ENCODE data around the gene PCBP3.
"Not testable (repeated sequence)": the region's sequence is repeated elsewhere in the genome, so short reads cannot be mapped to it uniquely, and the experiment has no call there.

The PCBP3 gene

GRCh38 chr21:45670731-45671130, 27.2 kb downstream of the PCBP3 start:
- no peak for TF ChIP-seq CTCF (IDR thresholded peaks at IDR 0.05; ENCODE audit: insufficient read depth, low read length, poor library complexity, severe bottlenecking)
- no peak for TF ChIP-seq EZH2phosphoT487 (conservative IDR thresholded peaks at IDR 0.05; ENCODE audit: low read length)
- Histone ChIP-seq H3K9me2 (replicated peaks; ENCODE audit: insufficient read depth, low read length) (no peaks in the 10 kb centered on the region), H3K27me3 (ENCODE audit: low read length) (no peaks in the 10 kb centered on the region), H3F3A (ENCODE audit: insufficient read depth) (no peaks in the 10 kb centered on the region), H3K4me2 (ENCODE audit: low read depth, low read length, poor library complexity, severe bottlenecking) (no peak overlapping the region), H3K4me3 (ENCODE audit: insufficient read depth, low read length, poor library complexity, severe bottlenecking) (no peak overlapping the region), H3K36me3 (ENCODE audit: low read length) (0 out of 2 replicates have a peak, but pooled peaks cover 4% of the 10 kb centered on the region), H3K9me3 (ENCODE audit: insufficient read depth, low read length) (peaks cover 5% of the 10 kb centered on the region; the same call in 1 of the 2 replicates), H2AFZ (ENCODE audit: low read depth, low read length, severe bottlenecking) (no peak overlapping the region), H3K27ac (ENCODE audit: low read depth, low read length) (no peak overlapping the region), H3K79me2 (ENCODE audit: insufficient read depth, low read length) (no peaks in the 10 kb centered on the region), H3K9ac (ENCODE audit: low read length) (no peak overlapping the region), H4K20me1 (ENCODE audit: low read depth, low read length) (no peaks in the 10 kb centered on the region)

- H4K20me1 ChIP-seq (ENCODE audit: low read depth, low read length); H3K9me2 ChIP-seq (replicated peaks; ENCODE audit: insufficient read depth, low read length); H2AFZ ChIP-seq (ENCODE audit: low read depth, low read length, severe bottlenecking); H3K79me2 ChIP-seq (ENCODE audit: insufficient read depth, low read length); H3K9me3 ChIP-seq (ENCODE audit: insufficient read depth, low read length); H3K36me3 ChIP-seq (ENCODE audit: low read length); H3K9ac ChIP-seq (ENCODE audit: low read length); H3K4me3 ChIP-seq (ENCODE audit: insufficient read depth, low read length, poor library complexity, severe bottlenecking); H3F3A ChIP-seq (ENCODE audit: insufficient read depth); H3K27me3 ChIP-seq (ENCODE audit: low read length); H3K27ac ChIP-seq (ENCODE audit: low read depth, low read length); H3K4me2 ChIP-seq (ENCODE audit: low read depth, low read length, poor library complexity, severe bottlenecking): not testable (repeated sequence)
Measured at GRCh38 chr21:45678790-45679189, 35.3 kb downstream of the PCBP3 start.

- H3K4me2 ChIP-seq (ENCODE audit: low read depth, low read length, poor library complexity, severe bottlenecking), result no peak overlapping the region
- H3K4me3 ChIP-seq (ENCODE audit: insufficient read depth, low read length, poor library complexity, severe bottlenecking), result no peak overlapping the region
- no peak for TF ChIP-seq EZH2phosphoT487 (conservative IDR thresholded peaks at IDR 0.05; ENCODE audit: low read length)
- H3K36me3 ChIP-seq (ENCODE audit: low read length), result no peaks in the 10 kb centered on the region
- H3K79me2 ChIP-seq (ENCODE audit: insufficient read depth, low read length), result no peaks in the 10 kb centered on the region
- H3K9me3 ChIP-seq (ENCODE audit: insufficient read depth, low read length), result no peaks in the 10 kb centered on the region
- H3K27me3 ChIP-seq (ENCODE audit: low read length), result no peaks in the 10 kb centered on the region
- no peak overlapping the region for H2AFZ ChIP-seq (ENCODE audit: low read depth, low read length, severe bottlenecking)
- no peak overlapping the region for H3K9ac ChIP-seq (ENCODE audit: low read length)
- no peaks in the 10 kb centered on the region for H3K9me2 ChIP-seq (replicated peaks; ENCODE audit: insufficient read depth, low read length)
- no peaks in the 10 kb centered on the region for H4K20me1 ChIP-seq (ENCODE audit: low read depth, low read length)
- no peak overlapping the region for H3K27ac ChIP-seq (ENCODE audit: low read depth, low read length)
- H3F3A ChIP-seq (ENCODE audit: insufficient read depth), result no peaks in the 10 kb centered on the region
Measured at GRCh38 chr21:45680215-45680614, 36.7 kb downstream of the PCBP3 start.

- Histone ChIP-seq H3K9me2 (replicated peaks; ENCODE audit: insufficient read depth, low read length) (no peaks in the 10 kb centered on the region), H3K4me3 (ENCODE audit: insufficient read depth, low read length, poor library complexity, severe bottlenecking) (no peak overlapping the region), H3K4me2 (ENCODE audit: low read depth, low read length, poor library complexity, severe bottlenecking) (no peak overlapping the region), H3F3A (ENCODE audit: insufficient read depth) (no peaks in the 10 kb centered on the region), H3K79me2 (ENCODE audit: insufficient read depth, low read length) (no peaks in the 10 kb centered on the region), H3K27me3 (ENCODE audit: low read length) (no peaks in the 10 kb centered on the region), H3K9ac (ENCODE audit: low read length) (no peak overlapping the region), H2AFZ (ENCODE audit: low read depth, low read length, severe bottlenecking) (no peak overlapping the region), H3K9me3 (ENCODE audit: insufficient read depth, low read length) (no peaks in the 10 kb centered on the region), H3K36me3 (ENCODE audit: low read length) (no peaks in the 10 kb centered on the region), H3K27ac (ENCODE audit: low read depth, low read length) (no peak overlapping the region), H4K20me1 (ENCODE audit: low read depth, low read length) (no peaks in the 10 kb centered on the region)
- TF ChIP-seq EZH2phosphoT487 (conservative IDR thresholded peaks at IDR 0.05; ENCODE audit: low read length), result no peak
- no peak for TF ChIP-seq CTCF (IDR thresholded peaks at IDR 0.05; ENCODE audit: insufficient read depth, low read length, poor library complexity, severe bottlenecking)
Measured at GRCh38 chr21:45695086-45695485, 51.6 kb downstream of the PCBP3 start.

All from SU-DHL-6 (cell line).